ENCODE measurements around the gene PDHA1. TPM values are rescaled to one million over a fixed set of nuclear protein-coding genes. Genes with fewer than 3 reads are reported as not detected.

PDHA1 gene
- 42.6 and 78.4 TPM in 2 replicates for total RNA-seq

GRCh38 chrX:19343535-19344408, at the start of gene PDHA1:
Gene PDHA1 (plus strand): TSS chrX:19343927. CDS start chrX:19344038, 111 bp downstream.

Other genes starting within 250 kb of the PDHA1 start
- under 0.01 TPM in 1 of 2 replicates, not detected in the other for gene ADGRG2, start 221.5 kb upstream of the PDHA1 start, total RNA-seq
- gene MAP3K15, start 171.6 kb downstream of the PDHA1 start, total RNA-seq = 0.04 and 0.39 TPM in 2 replicates